Skeletal muscle tissue (tissue), 4 donors: ENCODE results near the gene RBM28. TPM values are rescaled to one million over a fixed set of nuclear protein-coding genes. Genes with fewer than 3 reads are reported as not detected.

ENCODE experiments used
- H3K27ac ChIP-seq: one replicate; pipeline ENCODE4 v1.7.0; 2013; ENCODE audit warnings: mild to moderate bottlenecking, low read depth, low read length, inconsistent platforms
- H3K27me3 ChIP-seq, 3 donors: one replicate each; pipeline ENCODE4 v1.7.0; 2013; ENCODE audit warnings: low read length in 3 of 3; ENCODE audit not compliant: control insufficient read depth in 3 of 3, insufficient read depth in 3 of 3
- H3K36me3 ChIP-seq, 3 donors: one replicate each; pipeline ENCODE4 v1.7.0; 2013; ENCODE audit warnings: low read length in 3 of 3; ENCODE audit not compliant: control insufficient read depth in 3 of 3, insufficient read depth in 3 of 3
- H3K4me1 ChIP-seq, 3 donors: one replicate each; pipeline ENCODE4 v1.7.0; 2013; ENCODE audit warnings: low read length in 3 of 3, mild to moderate bottlenecking in 3 of 3; ENCODE audit not compliant: control insufficient read depth in 3 of 3, insufficient read depth in 3 of 3
- H3K4me3 ChIP-seq, 3 donors: one replicate each; pipeline ENCODE4 v1.7.0; 2013; ENCODE audit warnings: low read length in 3 of 3
- H3K9ac ChIP-seq, 3 donors: one replicate each; pipeline ENCODE4 v1.7.0; 2013; ENCODE audit warnings: low read length in 3 of 3, mild to moderate bottlenecking in 3 of 3, moderate library complexity in 2 of 3, low read depth in 1 of 3
- H3K9me3 ChIP-seq, 3 donors: one replicate each; pipeline ENCODE4 v1.7.0; 2013; ENCODE audit warnings: low read length in 3 of 3; ENCODE audit not compliant: control insufficient read depth in 3 of 3
- total RNA-seq: library from RNA; depleted of rRNA; stranded (reverse); fragments of >200 nt; gene quantifications from one replicate; pipeline ENCODE4 v1.2.3, GENCODE V29; 2014
- donor health status: Osteomylitis.

The RBM28 gene
- total RNA-seq, 1 donor from 2014 or later = 7.3 TPM

- peaks cover 30 to 80% (median 79%) of the 10 kb centered on the region in 3 donors for H3K36me3 ChIP-seq
- peaks cover 0 to 6% (median 6%) of the 10 kb centered on the region in 3 donors for H3K4me1 ChIP-seq
- no peaks in the 10 kb centered on the region for H3K27me3 ChIP-seq
- H3K27ac ChIP-seq = peak overlapping the region; percentile 40
- H3K9ac ChIP-seq = no peak overlapping the region
- no peak overlapping the region for H3K4me3 ChIP-seq
- H3K9me3 ChIP-seq = no peaks in the 10 kb centered on the region
Observed at GRCh38 chr7:128323040-128323439, 20.7 kb downstream of the RBM28 start.

DNA sequence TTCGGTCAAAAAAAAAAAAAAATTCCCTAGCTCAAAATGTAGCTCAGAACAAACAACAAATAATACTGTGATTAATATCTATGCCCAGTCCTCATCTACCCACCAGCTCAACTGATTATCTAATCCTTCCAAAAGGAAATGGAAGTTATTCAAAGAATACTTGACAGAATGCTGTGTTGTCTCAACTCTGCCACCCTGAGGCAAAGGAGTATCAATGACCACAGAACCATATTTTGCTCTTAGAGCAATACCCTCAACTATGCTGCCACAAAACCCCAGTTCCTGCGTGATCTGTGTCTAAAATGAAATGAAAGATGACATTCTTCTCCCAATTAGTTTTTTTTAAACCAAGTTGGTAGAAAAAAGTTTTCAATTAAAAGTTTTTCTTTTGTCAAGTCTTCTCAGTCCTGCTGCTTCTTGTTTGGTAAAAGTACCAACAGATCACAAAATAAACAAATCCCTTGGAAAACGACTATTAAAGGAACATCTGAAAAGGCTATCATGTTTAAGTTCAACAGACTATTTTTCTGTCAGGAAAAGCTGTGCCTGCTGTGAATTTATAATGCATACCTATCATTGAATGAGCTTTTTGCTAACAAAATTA, 21.6 kb downstream of the RBM28 start:
- Histone ChIP-seq H3K4me3 (no peak overlapping the region), H3K9me3 (no peaks in the 10 kb centered on the region), H3K27me3 (no peaks in the 10 kb centered on the region), H3K4me1 (peaks cover 0 to 6% (median 6%) of the 10 kb centered on the region in 3 donors), H3K27ac (no peak overlapping the region), H3K36me3 (peaks cover 38 to 84% (median 81%) of the 10 kb centered on the region in 3 donors), H3K9ac (no peak overlapping the region)

DNA sequence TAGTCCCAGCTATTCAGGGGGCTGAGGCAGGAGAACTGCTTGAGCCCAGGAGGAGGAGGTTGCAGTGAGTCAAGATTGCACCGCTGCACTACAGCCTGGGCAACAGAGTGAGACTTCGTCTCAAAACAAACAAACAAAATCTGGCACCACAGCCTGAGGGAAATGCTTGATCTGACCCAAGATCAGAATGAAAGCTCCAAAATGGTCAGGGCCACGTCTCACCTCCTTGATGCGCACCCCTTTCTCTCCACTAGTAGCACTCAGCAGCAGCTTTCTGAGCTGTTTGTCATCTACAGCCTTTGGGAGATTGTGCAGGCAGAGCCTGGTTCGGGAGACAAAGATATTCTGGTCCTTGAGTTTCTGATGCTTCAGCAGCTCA, 22.7 kb downstream of the RBM28 start:
- no peaks in the 10 kb centered on the region for H3K27me3 ChIP-seq
- no peak overlapping the region for H3K4me3 ChIP-seq
- peaks cover 43 to 84% (median 82%) of the 10 kb centered on the region in 3 donors for H3K36me3 ChIP-seq
- H3K4me1 ChIP-seq = peaks cover 0 to 6% (median 6%) of the 10 kb centered on the region in 3 donors
- no peaks in the 10 kb centered on the region for H3K9me3 ChIP-seq
- no peak overlapping the region for H3K27ac ChIP-seq
- no peak overlapping the region for H3K9ac ChIP-seq

GRCh38 chr7:128318691-128319090, 25.0 kb downstream of the RBM28 start:
- Histone ChIP-seq H3K36me3 (peaks cover 46 to 80% (median 76%) of the 10 kb centered on the region in 3 donors), H3K9ac (no peak overlapping the region), H3K27ac (no peak overlapping the region), H3K4me1 (peaks cover 0 to 6% (median 4%) of the 10 kb centered on the region in 3 donors), H3K9me3 (no peaks in the 10 kb centered on the region), H3K27me3 (no peaks in the 10 kb centered on the region), H3K4me3 (no peak overlapping the region)

- Histone ChIP-seq H3K27me3 (no peaks in the 10 kb centered on the region), H3K4me3 (no peak overlapping the region), H3K9ac (no peak overlapping the region), H3K36me3 (peaks cover 45 to 74% (median 69%) of the 10 kb centered on the region in 3 donors), H3K27ac (no peak overlapping the region), H3K9me3 (no peaks in the 10 kb centered on the region), H3K4me1 (peaks cover 0 to 9% (median 6%) of the 10 kb centered on the region in 3 donors)
Observed at GRCh38 chr7:128311013-128311412, 32.7 kb downstream of the RBM28 start.

GRCh38 chr7:128310499-128310898, 33.2 kb downstream of the RBM28 start:
- H3K9me3 ChIP-seq = no peaks in the 10 kb centered on the region
- peaks cover 46 to 78% (median 69%) of the 10 kb centered on the region in 3 donors for H3K36me3 ChIP-seq

DNA sequence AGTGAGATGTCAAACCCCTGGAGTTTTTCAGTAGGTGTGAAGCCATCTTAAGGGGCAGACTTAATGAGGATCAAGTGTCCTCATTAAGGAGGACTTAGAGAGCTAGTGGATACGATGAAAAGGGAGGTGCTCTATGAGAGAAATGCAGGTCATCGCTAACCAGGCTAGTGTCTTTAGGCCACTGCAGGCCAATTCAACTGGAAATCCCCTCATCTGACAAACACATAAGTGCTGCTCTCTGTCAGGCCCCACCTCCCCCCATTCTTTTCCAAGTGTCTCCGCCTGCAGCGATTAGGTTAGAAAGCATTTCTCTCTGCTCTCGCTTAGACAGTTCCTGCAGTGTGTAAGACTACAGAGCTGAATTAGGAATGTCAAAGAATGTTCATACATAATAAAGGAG, 33.7 kb downstream of the RBM28 start:
- H3K36me3 ChIP-seq = peaks cover 44 to 79% (median 69%) of the 10 kb centered on the region in 3 donors
- peaks cover 0 to 9% (median 6%) of the 10 kb centered on the region in 3 donors for H3K4me1 ChIP-seq
- no peak overlapping the region for H3K27ac ChIP-seq
- H3K9me3 ChIP-seq = no peaks in the 10 kb centered on the region
- H3K27me3 ChIP-seq = no peaks in the 10 kb centered on the region
- no peak overlapping the region for H3K9ac ChIP-seq
- H3K4me3 ChIP-seq = no peak overlapping the region

More at GRCh38 chr7:128310499-128310898, 33.2 kb downstream of the RBM28 start:
- peaks cover 0 to 9% (median 6%) of the 10 kb centered on the region in 3 donors for H3K4me1 ChIP-seq
- H3K9ac ChIP-seq = no peak overlapping the region
- no peak overlapping the region for H3K27ac ChIP-seq
- no peaks in the 10 kb centered on the region for H3K27me3 ChIP-seq
- H3K4me3 ChIP-seq = no peak overlapping the region

GRCh38 chr7:128309124-128309523, 34.6 kb downstream of the RBM28 start:
- Histone ChIP-seq H3K4me1 (peaks cover 0 to 9% (median 6%) of the 10 kb centered on the region in 3 donors), H3K9ac (no peak overlapping the region), H3K27me3 (no peaks in the 10 kb centered on the region), H3K9me3 (no peaks in the 10 kb centered on the region), H3K27ac (no peak overlapping the region), H3K4me3 (no peak overlapping the region), H3K36me3 (peaks cover 42 to 76% (median 64%) of the 10 kb centered on the region in 3 donors)

- Histone ChIP-seq H3K4me1 (peaks cover 0 to 9% (median 6%) of the 10 kb centered on the region in 3 donors), H3K27ac (no peak overlapping the region), H3K4me3 (no peak overlapping the region), H3K36me3 (peaks cover 36 to 72% (median 51%) of the 10 kb centered on the region in 3 donors), H3K9me3 (no peaks in the 10 kb centered on the region), H3K27me3 (no peaks in the 10 kb centered on the region), H3K9ac (no peak overlapping the region)
Observed at GRCh38 chr7:128307061-128307460, 36.6 kb downstream of the RBM28 start.

- peaks cover 17 to 48% (median 28%) of the 10 kb centered on the region in 3 donors for H3K36me3 ChIP-seq
- peak overlapping the region in 1 of 3 donors; percentile 25 for H3K9ac ChIP-seq
Observed at GRCh38 chr7:128304212-128304611, 39.5 kb downstream of the RBM28 start.

More at GRCh38 chr7:128304212-128304611, 39.5 kb downstream of the RBM28 start:
- no peak overlapping the region for H3K27ac ChIP-seq
- peaks cover 0 to 9% (median 6%) of the 10 kb centered on the region in 3 donors for H3K4me1 ChIP-seq
- no peak overlapping the region for H3K4me3 ChIP-seq
- H3K27me3 ChIP-seq = no peaks in the 10 kb centered on the region
- H3K9me3 ChIP-seq = no peaks in the 10 kb centered on the region
